ENCODE results near the gene ARPC5L. TPM values are rescaled to one million over a fixed set of nuclear protein-coding genes. Genes with fewer than 3 reads are reported as not detected.

ARPC5L gene
- total and polyA plus RNA-seq, 9 of the 15 experiments (the other 6 are each of a cell fraction or from before 2014, with no cell fraction given), result 25.4 to 113 (median 63.8) TPM

GRCh38 chr9:124869986-124870560 is 8.1 kb downstream of the ARPC5L start (continued):
- TF ChIP-seq RREB1 (CRISPR knock-in tag; IDR thresholded peaks at IDR 0.05) (no peak), TBL1XR1 (IDR thresholded peaks at IDR 0.05; ENCODE audit: low read length in 2 of 2) (peak in 1 of 2 experiments; percentile 50; a peak in 1 of 4 replicates), PHF20 (IDR thresholded peaks at IDR 0.05; ENCODE audit: partially characterized antibody) (no peak), CSDE1 (IDR thresholded peaks at IDR 0.05) (no peak), ZNF124 (CRISPR knock-in tag; IDR thresholded peaks at IDR 0.05) (no peak), SREBF1 (IDR thresholded peaks at IDR 0.05; ENCODE audit: borderline replicate concordance, low read depth, low read length) (no peak), POLR2H (tag; IDR thresholded peaks at IDR 0.05; ENCODE audit: low read depth) (no peak), ZNF282 (CRISPR knock-in tag; IDR thresholded peaks at IDR 0.05) (no peak), SIX5 (IDR thresholded peaks at IDR 0.05; ENCODE audit: borderline replicate concordance in 1 of 2, insufficient read depth in 1 of 2, low read depth in 1 of 2, low read length in 2 of 2) (no peak), DDX20 (tag; IDR thresholded peaks at IDR 0.05; ENCODE audit: low read depth) (no peak), ZNF12 (CRISPR knock-in tag; IDR thresholded peaks at IDR 0.05) (peak; percentile 20; the same call in 1 of the 2 replicates), GMEB1 (CRISPR knock-in tag; IDR thresholded peaks at IDR 0.05) (no peak), ZBTB12 (CRISPR knock-in tag; IDR thresholded peaks at IDR 0.05) (no peak)
- TF ChIP-seq, protein P1, sequence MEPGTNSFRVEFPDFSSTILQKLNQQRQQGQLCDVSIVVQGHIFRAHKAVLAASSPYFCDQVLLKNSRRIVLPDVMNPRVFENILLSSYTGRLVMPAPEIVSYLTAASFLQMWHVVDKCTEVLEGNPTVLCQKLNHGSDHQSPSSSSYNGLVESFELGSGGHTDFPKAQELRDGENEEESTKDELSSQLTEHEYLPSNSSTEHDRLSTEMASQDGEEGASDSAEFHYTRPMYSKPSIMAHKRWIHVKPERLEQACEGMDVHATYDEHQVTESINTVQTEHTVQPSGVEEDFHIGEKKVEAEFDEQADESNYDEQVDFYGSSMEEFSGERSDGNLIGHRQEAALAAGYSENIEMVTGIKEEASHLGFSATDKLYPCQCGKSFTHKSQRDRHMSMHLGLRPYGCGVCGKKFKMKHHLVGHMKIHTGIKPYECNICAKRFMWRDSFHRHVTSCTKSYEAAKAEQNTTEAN (CRISPR knock-in tag; IDR thresholded peaks at IDR 0.05), result no peak
